AG09319 (cell line): ENCODE data around the gene POLR2C.

ENCODE experiments used
- DNase-seq: peaks from one replicate; pipeline ENCODE4 v3.0.0-alpha.2; 2010; ENCODE audit warnings: low read depth; ENCODE audit errors: extremely low read depth
- CTCF ChIP-seq: IDR thresholded peaks from 2 replicates; pipeline ENCODE4 v1.5.1; 2011; ENCODE audit warnings: low read depth, mild to moderate bottlenecking, inconsistent platforms, low read length, moderate library complexity

The POLR2C gene

GRCh38 chr16:57480754-57481230, 18.3 kb downstream of the POLR2C start:
- TF ChIP-seq CTCF, result no peak
- no peak for DNase-seq

GRCh38 chr16:57481421-57481820, 18.9 kb downstream of the POLR2C start:
- DNase-seq, result no peak
- TF ChIP-seq CTCF, result no peak

GRCh38 chr16:57482845-57483545, 20.5 kb downstream of the POLR2C start:
- no peak for DNase-seq
- TF ChIP-seq CTCF, result no peak

GRCh38 chr16:57483725-57484514, 21.4 kb downstream of the POLR2C start:
- DNase-seq, result no peak
- no peak for TF ChIP-seq CTCF

GRCh38 chr16:57484515-57485005, 22.1 kb downstream of the POLR2C start:
- DNase-seq, result no peak
- no peak for TF ChIP-seq CTCF

GRCh38 chr16:57485091-57485915, 22.8 kb downstream of the POLR2C start:
- TF ChIP-seq CTCF, result no peak

More at GRCh38 chr16:57485091-57485915, 22.8 kb downstream of the POLR2C start:
- DNase-seq, result no peak
